Measurements from ENCODE around the gene NFATC2IP. TPM values are rescaled to one million over a fixed set of nuclear protein-coding genes. Genes with fewer than 3 reads are reported as not detected.

The NFATC2IP gene
- total RNA-seq, 1 donor from 2014 or later, result 19.2 TPM

- FAIRE-seq (no peak), DNase-seq (ENCODE audit: low read depth) (no peak)
- H3K4me3 ChIP-seq (ENCODE audit: low read depth, low read length), result no peak overlapping the region
- H3K27me3 ChIP-seq (ENCODE audit: control insufficient read depth, insufficient read depth, low read length), result no peaks in the 10 kb centered on the region
- H3K36me3 ChIP-seq (ENCODE audit: control insufficient read depth, insufficient read depth, low read length), result peaks cover 26% of the 10 kb centered on the region
- TF ChIP-seq CTCF (IDR thresholded peaks at IDR 0.05; ENCODE audit: insufficient read depth, low read length, severe bottlenecking), result no peak
These were observed 32.9 kb downstream of the NFATC2IP start for GRCh38 chr16:28983644-28984043.

GRCh38 chr16:28984091-28984490 lies 33.4 kb downstream of the NFATC2IP start:
- Histone ChIP-seq H3K36me3 (ENCODE audit: control insufficient read depth, insufficient read depth, low read length) (peaks cover 23% of the 10 kb centered on the region), H3K27me3 (ENCODE audit: control insufficient read depth, insufficient read depth, low read length) (no peaks in the 10 kb centered on the region), H3K4me3 (ENCODE audit: low read depth, low read length) (no peak overlapping the region)
- FAIRE-seq (no peak), DNase-seq (ENCODE audit: low read depth) (no peak)
- no peak for TF ChIP-seq CTCF (IDR thresholded peaks at IDR 0.05; ENCODE audit: insufficient read depth, low read length, severe bottlenecking)

GRCh38 chr16:28984619-28985135 lies 33.9 kb downstream of the NFATC2IP start, which contains the start of gene LAT:
LAT (plus strand) TSS chr16:28985052; CDS start chr16:28985418, 366 bp downstream.
- peaks cover 23% of the 10 kb centered on the region for H3K36me3 ChIP-seq (ENCODE audit: control insufficient read depth, insufficient read depth, low read length)
- H3K4me3 ChIP-seq (ENCODE audit: low read depth, low read length), result no peak within 1 kb of the TSS
- DNase-seq (ENCODE audit: low read depth) (no peak), FAIRE-seq (no peak)
- H3K27me3 ChIP-seq (ENCODE audit: control insufficient read depth, insufficient read depth, low read length), result no peaks in the 10 kb centered on the region
- TF ChIP-seq CTCF (IDR thresholded peaks at IDR 0.05; ENCODE audit: insufficient read depth, low read length, severe bottlenecking), result no peak

GRCh38 chr16:28985211-28986041 lies 34.7 kb downstream of the NFATC2IP start:
- FAIRE-seq (no peak), DNase-seq (ENCODE audit: low read depth) (no peak)
- TF ChIP-seq CTCF (IDR thresholded peaks at IDR 0.05; ENCODE audit: insufficient read depth, low read length, severe bottlenecking), result no peak
- Histone ChIP-seq H3K27me3 (ENCODE audit: control insufficient read depth, insufficient read depth, low read length) (no peaks in the 10 kb centered on the region), H3K36me3 (ENCODE audit: control insufficient read depth, insufficient read depth, low read length) (peaks cover 23% of the 10 kb centered on the region), H3K4me3 (ENCODE audit: low read depth, low read length) (no peak overlapping the region)

- TF ChIP-seq CTCF (IDR thresholded peaks at IDR 0.05; ENCODE audit: insufficient read depth, low read length, severe bottlenecking), result no peak
- FAIRE-seq (no peak), DNase-seq (ENCODE audit: low read depth) (no peak)
- peaks cover 21% of the 10 kb centered on the region for H3K36me3 ChIP-seq (ENCODE audit: control insufficient read depth, insufficient read depth, low read length)
- no peaks in the 10 kb centered on the region for H3K27me3 ChIP-seq (ENCODE audit: control insufficient read depth, insufficient read depth, low read length)
- no peak overlapping the region for H3K4me3 ChIP-seq (ENCODE audit: low read depth, low read length)
These were observed 35.3 kb downstream of the NFATC2IP start for GRCh38 chr16:28986046-28986445.
